Astrocyte (in vitro differentiated cells and primary cell): ENCODE measurements around the gene CDH23. TPM values are rescaled to one million over a fixed set of nuclear protein-coding genes. Genes with fewer than 3 reads are reported as not detected.

Experiments used
- DNase-seq: peaks from one replicate; pipeline ENCODE4 v3.0.0-alpha.2; 2010; ENCODE audit warnings: low read depth
- FAIRE-seq: peaks from 2 replicates; lab custom pipeline; 2011; peaks lifted over from hg19 to GRCh38; lab: Jason Lieb, UNC
- H2AFZ ChIP-seq: 2 replicates; pipeline ENCODE4 v1.6.0; 2012; ENCODE audit warnings: low read depth, low read length, inconsistent platforms
- H3K27ac ChIP-seq: 2 replicates; pipeline ENCODE4 v1.5.1; 2011; ENCODE audit warnings: low read depth, low read length, inconsistent platforms
- H3K27me3 ChIP-seq: 2 replicates; pipeline ENCODE4 v1.6.0; 2011; ENCODE audit warnings: low read length, inconsistent platforms; ENCODE audit not compliant: insufficient read depth
- H3K36me3 ChIP-seq: 2 replicates; pipeline ENCODE4 v1.5.1; 2011; ENCODE audit warnings: low read length, inconsistent platforms; ENCODE audit not compliant: insufficient read depth
- H3K4me1 ChIP-seq: 2 replicates; pipeline ENCODE4 v1.5.1; 2011; ENCODE audit warnings: low read length, inconsistent platforms; ENCODE audit not compliant: insufficient read depth
- H3K4me2 ChIP-seq: 2 replicates; pipeline ENCODE4 v1.6.0; 2012; ENCODE audit warnings: low read length, inconsistent platforms
- H3K4me3 ChIP-seq: 2 replicates; pipeline ENCODE4 v1.5.1; 2011; ENCODE audit warnings: low read depth, mild to moderate bottlenecking, low read length, inconsistent platforms; ENCODE audit not compliant: insufficient read depth
- H3K79me2 ChIP-seq: 2 replicates; pipeline ENCODE4 v1.6.0; 2012; ENCODE audit warnings: mild to moderate bottlenecking, low read length, inconsistent platforms; ENCODE audit not compliant: insufficient read depth
- H3K9ac ChIP-seq: 2 replicates; pipeline ENCODE4 v1.6.0; 2012; ENCODE audit warnings: mild to moderate bottlenecking, low read length, inconsistent platforms
- H3K9me3 ChIP-seq: 2 replicates; pipeline ENCODE4 v1.5.1; 2012; ENCODE audit warnings: low read depth, mild to moderate bottlenecking, low read length, inconsistent platforms; ENCODE audit not compliant: insufficient read depth
- H4K20me1 ChIP-seq: 2 replicates; pipeline ENCODE4 v1.6.0; 2012; ENCODE audit warnings: low read length, inconsistent platforms; ENCODE audit not compliant: insufficient read depth
- H3K27ac Mint-ChIP-seq: one replicate; pipeline ENCODE4 v1.8.0; 2021; ENCODE audit warnings: mild to moderate bottlenecking, mixed read lengths; ENCODE audit not compliant: unreplicated experiment
- H3K27me3 Mint-ChIP-seq: one replicate; pipeline ENCODE4 v1.8.0; 2021; ENCODE audit warnings: low read depth, mixed read lengths; ENCODE audit not compliant: unreplicated experiment
- H3K36me3 Mint-ChIP-seq: one replicate; pipeline ENCODE4 v1.8.0; 2021; ENCODE audit warnings: low read depth, mixed read lengths; ENCODE audit not compliant: unreplicated experiment
- H3K4me1 Mint-ChIP-seq: one replicate; pipeline ENCODE4 v1.8.0; 2021; ENCODE audit warnings: low read depth, mixed read lengths; ENCODE audit not compliant: unreplicated experiment
- H3K4me3 Mint-ChIP-seq: one replicate; pipeline ENCODE4 v1.8.0; 2021; ENCODE audit warnings: mild to moderate bottlenecking, moderate library complexity, mixed read lengths; ENCODE audit not compliant: unreplicated experiment
- H3K9me3 Mint-ChIP-seq: one replicate; pipeline ENCODE4 v1.8.0; 2021; ENCODE audit warnings: mild to moderate bottlenecking, mixed read lengths; ENCODE audit not compliant: unreplicated experiment
- EZH2 ChIP-seq: IDR thresholded peaks from 2 replicates; pipeline ENCODE4 v1.6.1; 2012; ENCODE audit warnings: mild to moderate bottlenecking, low read length, inconsistent platforms; ENCODE audit not compliant: insufficient read depth
- total RNA-seq: library from RNA; stranded (reverse); gene quantifications from 2 replicates; pipeline ENCODE4 v1.2.1, GENCODE V29; 2021
- TF ChIP-seq, protein P1 (sequence below): IDR thresholded peaks from 2 replicates; pipeline ENCODE4 v1.5.1; 2011; ENCODE audit warnings: low read depth, mild to moderate bottlenecking, inconsistent platforms, low read length, moderate library complexity; ENCODE audit not compliant: insufficient read depth

The CDH23 gene
- total RNA-seq, 1 donor from 2014 or later: not detected

DNA sequence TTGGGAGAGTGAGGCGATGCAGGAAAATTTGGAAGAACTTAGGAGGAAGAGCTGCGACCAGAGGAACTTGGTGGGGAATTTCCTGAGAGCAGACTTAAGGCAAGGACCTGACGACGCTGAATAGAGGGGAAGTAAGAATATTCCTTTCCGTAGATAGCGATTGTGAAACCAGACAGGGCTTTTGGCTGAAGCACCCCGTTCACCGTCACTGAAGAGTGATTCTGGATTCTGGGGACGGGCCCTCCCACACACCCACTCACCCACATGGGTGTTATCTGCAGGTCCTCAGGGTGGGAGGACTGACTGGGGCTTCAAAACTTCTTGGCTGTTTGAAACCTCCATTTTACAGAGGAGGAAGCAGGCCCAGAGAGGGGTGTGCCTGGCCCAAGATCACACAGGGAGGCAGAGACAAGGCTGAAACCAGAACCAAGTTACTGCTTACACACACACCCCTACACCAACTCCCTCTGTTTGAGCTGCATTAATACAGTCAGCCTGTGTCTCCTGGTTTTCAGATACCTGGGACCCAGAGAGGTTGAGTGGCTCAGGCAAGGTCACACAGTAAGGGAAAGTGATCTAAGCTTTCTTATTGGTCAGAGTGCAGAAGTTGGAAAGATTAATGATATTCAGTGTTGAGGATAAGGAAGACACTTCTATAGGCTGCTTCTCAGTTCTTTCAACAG is 37.2 kb upstream of the CDH23 start:
- Mint-ChIP-seq H3K4me3 (no peak overlapping the region), H3K27me3 (peaks cover 15% of the 10 kb centered on the region), H3K27ac (peak overlapping the region; percentile 9), H3K4me1 (peaks cover 23% of the 10 kb centered on the region), H3K36me3 (peaks cover 3% of the 10 kb centered on the region), H3K9me3 (no peaks in the 10 kb centered on the region)
- Histone ChIP-seq H3K27ac (no peak overlapping the region), H3K27me3 (no peaks in the 10 kb centered on the region), H3K4me3 (no peak overlapping the region), H4K20me1 (peaks cover 7% of the 10 kb centered on the region), H3K9me3 (no peaks in the 10 kb centered on the region), H3K4me2 (no peak overlapping the region), H3K4me1 (peaks cover 10% of the 10 kb centered on the region), H3K9ac (no peak overlapping the region), H2AFZ (no peak overlapping the region), H3K36me3 (no peaks in the 10 kb centered on the region), H3K79me2 (no peaks in the 10 kb centered on the region)
- FAIRE-seq (no peak), DNase-seq (no peak)
- no peak for TF ChIP-seq EZH2
- TF ChIP-seq, protein P1, sequence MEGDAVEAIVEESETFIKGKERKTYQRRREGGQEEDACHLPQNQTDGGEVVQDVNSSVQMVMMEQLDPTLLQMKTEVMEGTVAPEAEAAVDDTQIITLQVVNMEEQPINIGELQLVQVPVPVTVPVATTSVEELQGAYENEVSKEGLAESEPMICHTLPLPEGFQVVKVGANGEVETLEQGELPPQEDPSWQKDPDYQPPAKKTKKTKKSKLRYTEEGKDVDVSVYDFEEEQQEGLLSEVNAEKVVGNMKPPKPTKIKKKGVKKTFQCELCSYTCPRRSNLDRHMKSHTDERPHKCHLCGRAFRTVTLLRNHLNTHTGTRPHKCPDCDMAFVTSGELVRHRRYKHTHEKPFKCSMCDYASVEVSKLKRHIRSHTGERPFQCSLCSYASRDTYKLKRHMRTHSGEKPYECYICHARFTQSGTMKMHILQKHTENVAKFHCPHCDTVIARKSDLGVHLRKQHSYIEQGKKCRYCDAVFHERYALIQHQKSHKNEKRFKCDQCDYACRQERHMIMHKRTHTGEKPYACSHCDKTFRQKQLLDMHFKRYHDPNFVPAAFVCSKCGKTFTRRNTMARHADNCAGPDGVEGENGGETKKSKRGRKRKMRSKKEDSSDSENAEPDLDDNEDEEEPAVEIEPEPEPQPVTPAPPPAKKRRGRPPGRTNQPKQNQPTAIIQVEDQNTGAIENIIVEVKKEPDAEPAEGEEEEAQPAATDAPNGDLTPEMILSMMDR: no peak

DNA sequence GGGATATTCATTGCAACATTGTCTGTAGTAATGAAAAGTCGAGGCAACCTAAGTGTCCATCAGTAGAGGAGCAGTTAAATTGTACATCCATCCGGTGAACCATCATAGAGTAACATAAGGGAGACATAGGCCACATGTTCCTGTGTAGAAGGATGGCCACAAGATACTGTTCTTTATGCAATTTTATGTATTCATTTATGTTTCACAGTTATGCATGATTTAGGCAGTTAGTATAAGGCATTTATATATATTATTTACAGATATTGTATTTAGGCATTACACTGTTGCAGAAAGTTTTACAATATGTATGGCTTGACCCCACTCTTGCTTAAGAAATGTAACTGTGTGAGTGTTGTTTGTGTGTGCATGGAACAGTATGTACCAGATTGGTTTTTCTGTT is 36.0 kb upstream of the CDH23 start:
- Mint-ChIP-seq H3K9me3 (no peaks in the 10 kb centered on the region), H3K4me3 (no peak overlapping the region), H3K4me1 (peaks cover 21% of the 10 kb centered on the region), H3K27ac (no peak overlapping the region), H3K36me3 (peaks cover 3% of the 10 kb centered on the region), H3K27me3 (peaks cover 15% of the 10 kb centered on the region)
- Histone ChIP-seq H3K27me3 (no peaks in the 10 kb centered on the region), H3K4me1 (peaks cover 7% of the 10 kb centered on the region), H3K9me3 (no peaks in the 10 kb centered on the region), H2AFZ (no peak overlapping the region), H3K36me3 (no peaks in the 10 kb centered on the region), H3K9ac (no peak overlapping the region), H3K4me2 (no peak overlapping the region), H3K79me2 (no peaks in the 10 kb centered on the region), H4K20me1 (peaks cover 8% of the 10 kb centered on the region), H3K4me3 (no peak overlapping the region), H3K27ac (no peak overlapping the region)
- no peak for FAIRE-seq
- TF ChIP-seq EZH2: no peak
- no peak for DNase-seq

DNA sequence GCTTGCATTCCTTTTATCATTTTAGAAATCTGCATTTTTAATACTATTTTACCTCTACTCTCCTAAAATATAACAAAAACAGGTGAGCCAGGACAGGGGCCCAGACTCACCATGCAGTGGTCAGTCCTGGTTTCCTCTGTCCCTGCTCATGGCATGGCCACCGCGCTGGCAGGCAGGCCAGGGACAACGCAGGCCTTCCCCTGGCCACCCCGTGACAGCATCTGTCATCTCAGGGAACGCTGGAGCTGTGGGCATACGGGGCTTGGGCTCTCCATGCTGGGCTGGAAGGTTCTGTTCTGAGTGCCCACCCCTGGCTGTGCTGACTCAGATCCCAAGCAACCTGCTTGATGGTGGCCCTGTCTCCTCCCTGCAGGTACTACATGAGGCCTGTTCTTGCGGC is 35.1 kb upstream of the CDH23 start:
- H3K27me3 ChIP-seq: no peaks in the 10 kb centered on the region
- Mint-ChIP-seq H3K27ac (no peak overlapping the region), H3K4me1 (peaks cover 18% of the 10 kb centered on the region), H3K27me3 (peaks cover 15% of the 10 kb centered on the region), H3K4me3 (no peak overlapping the region), H3K9me3 (no peaks in the 10 kb centered on the region), H3K36me3 (peaks cover 3% of the 10 kb centered on the region)
- no peak overlapping the region for H3K4me3 ChIP-seq
- H2AFZ ChIP-seq: no peak overlapping the region
- FAIRE-seq: no peak
- H3K4me2 ChIP-seq: no peak overlapping the region
- no peaks in the 10 kb centered on the region for H3K36me3 ChIP-seq
- no peak overlapping the region for H3K9ac ChIP-seq
- H3K27ac ChIP-seq: no peak overlapping the region
- peaks cover 7% of the 10 kb centered on the region for H3K4me1 ChIP-seq
- TF ChIP-seq, protein P1: no peak
- no peak for TF ChIP-seq EZH2
- H3K9me3 ChIP-seq: no peaks in the 10 kb centered on the region
- no peak for DNase-seq
- H3K79me2 ChIP-seq: no peaks in the 10 kb centered on the region
- H4K20me1 ChIP-seq: peaks cover 8% of the 10 kb centered on the region
